HepG2 (cell line): ENCODE results near the gene MAVS. TPM values are rescaled to one million over a fixed set of nuclear protein-coding genes. Genes with fewer than 3 reads are reported as not detected.

ENCODE experiments used
- ATAC-seq: fragments of 200-7000 bp; cut with Tn5 transposase; 3 replicates; pipeline ENCODE4 v1.9.1; 2020; ENCODE audit warnings: mild to moderate bottlenecking, moderate library complexity
- BruUV-seq: library from RNA; stranded (reverse); fragments of 400-500 nt; replicated peaks from 2 replicates; lab custom pipeline; 2021; lab: Mats Ljungman, UMichigan
- CTCF ChIA-PET: fragments of 300-600 bp; formaldehyde crosslinking; extraction: SDS; loops from one replicate; lab custom pipeline; 2021; ENCODE audit warnings: low total read pairs, inconsistent platforms, low intra/inter-chr PET ratio; lab: Yijun Ruan, JAX
- POLR2A ChIA-PET: fragments of 350-600 bp; sonication (Branson Sonifier 250); formaldehyde crosslinking; loops from one replicate; lab custom pipeline; 2020; ENCODE audit warnings: antibody characterized with exemption, inconsistent platforms; lab: Yijun Ruan, JAX
- DNase-seq: peaks from one replicate; pipeline ENCODE4 v3.0.0-alpha.2; 2015; ENCODE audit warnings: low spot score
- FAIRE-seq: peaks from 3 replicates; lab custom pipeline; 2011; peaks lifted over from hg19 to GRCh38; lab: Jason Lieb, UNC
- H2AFZ ChIP-seq: one replicate; pipeline ENCODE4 v1.6.1; 2011; ENCODE audit warnings: low read length, inconsistent platforms
- H3K27ac ChIP-seq: fragments of 300-600 bp; 3 replicates; pipeline ENCODE4 v1.8.0; 2011; ENCODE audit warnings: mixed run types, mild to moderate bottlenecking, mixed read lengths, low read length, inconsistent platforms; ENCODE audit not compliant: insufficient read depth; ENCODE audit errors: extremely low read length
- H3K27me3 ChIP-seq, 2 experiments: fragments of 200-600 bp in 1 of 2; 2 replicates in 1 of 2; 3 replicates in 1 of 2; pipeline versions ENCODE4 v1.6.0 to v1.8.0; 2011; ENCODE audit warnings: low read length in 2 of 2, mild to moderate bottlenecking in 2 of 2, moderate library complexity in 2 of 2, inconsistent platforms in 1 of 2; ENCODE audit not compliant: insufficient read depth in 2 of 2, control insufficient read depth in 1 of 2
- H3K36me3 ChIP-seq, 2 experiments: fragments of 200-600 bp in 1 of 2; replicated peaks in 1 of 2; 2 replicates in 1 of 2; 3 replicates in 1 of 2; pipeline versions ENCODE4 v1.5.1 to v1.8.0; 2011; ENCODE audit warnings: low read length in 2 of 2, inconsistent platforms in 1 of 2; ENCODE audit not compliant: insufficient read depth in 2 of 2, control insufficient read depth in 1 of 2
- H3K4me1 ChIP-seq: 2 replicates; pipeline ENCODE4 v1.5.1; 2012; ENCODE audit warnings: low read length, inconsistent platforms; ENCODE audit not compliant: insufficient read depth
- H3K4me2 ChIP-seq: 2 replicates; pipeline ENCODE4 v1.6.0; 2011; ENCODE audit warnings: low read depth, low read length, inconsistent platforms
- H3K4me3 ChIP-seq, 3 experiments: fragments of 200-600 bp in 1 of 3; sonication (generic), shearing (Covaris generic) in 1 of 3; replicated peaks in 1 of 3; 2 replicates each; pipeline ENCODE4 v1.5.1; 2011 to 2016; ENCODE audit warnings: low read length in 3 of 3, inconsistent platforms in 2 of 3, low read depth in 2 of 3, mild to moderate bottlenecking in 2 of 3, control low read depth in 1 of 3, mixed read lengths in 1 of 3; ENCODE audit not compliant: insufficient read depth in 1 of 3
- H3K79me2 ChIP-seq: one replicate; pipeline ENCODE4 v1.6.1; 2011; ENCODE audit warnings: low read length, inconsistent platforms; ENCODE audit not compliant: insufficient read depth
- H3K9ac ChIP-seq: 2 replicates; pipeline ENCODE4 v1.6.0; 2011; ENCODE audit warnings: mild to moderate bottlenecking, low read depth, low read length, inconsistent platforms; ENCODE audit not compliant: insufficient read depth
- H3K9me3 ChIP-seq: 2 replicates; pipeline ENCODE4 v1.5.1; 2012; ENCODE audit warnings: mild to moderate bottlenecking, low read length
- H4K20me1 ChIP-seq: 2 replicates; pipeline ENCODE4 v1.6.0; 2011; ENCODE audit warnings: inconsistent platforms, mild to moderate bottlenecking, low read length, moderate library complexity; ENCODE audit not compliant: insufficient read depth
- CBFB ChIP-seq: sonication (generic); formaldehyde crosslinking; IDR thresholded peaks from 2 replicates; pipeline ENCODE4 v1.4.0; 2020; ENCODE audit warnings: missing genetic modification reagents
- CBX1 ChIP-seq: IDR thresholded peaks from one replicate; pipeline ENCODE4 v1.6.1; 2016; ENCODE audit warnings: antibody characterized with exemption, low read depth
- CEBPG ChIP-seq: IDR thresholded peaks from 2 replicates; pipeline ENCODE4 v1.6.1; 2016
- DNMT1 ChIP-seq: sonication (generic); formaldehyde crosslinking; IDR thresholded peaks from 2 replicates; pipeline ENCODE4 v1.5.1; 2020; ENCODE audit warnings: mild to moderate bottlenecking, missing genetic modification reagents
- FOXA3 ChIP-seq: IDR thresholded peaks from 2 replicates; pipeline ENCODE4 v1.6.1; 2016; ENCODE audit warnings: missing genetic modification reagents, missing compliant biosample characterization
- HHEX ChIP-seq: IDR thresholded peaks from 2 replicates; pipeline ENCODE4 v1.6.1; 2016; ENCODE audit warnings: control low read depth
- MATR3 ChIP-seq: sonication (generic); formaldehyde crosslinking; IDR thresholded peaks from 2 replicates; pipeline ENCODE4 v1.4.0; 2020; ENCODE audit warnings: missing genetic modification reagents
- NR2F6 ChIP-seq, 2 experiments: IDR thresholded peaks; 2 replicates each; pipeline ENCODE4 v1.6.1; 2016; ENCODE audit warnings: antibody characterized with exemption in 1 of 2, mild to moderate bottlenecking in 1 of 2
- NR3C1 ChIP-seq: sonication (generic); formaldehyde crosslinking; IDR thresholded peaks from 2 replicates; pipeline ENCODE4 v1.4.0; 2020; ENCODE audit warnings: missing genetic modification reagents
- POGZ ChIP-seq: sonication (generic); formaldehyde crosslinking; IDR thresholded peaks from 2 replicates; pipeline ENCODE4 v1.4.0; 2020; ENCODE audit warnings: mild to moderate bottlenecking, missing genetic modification reagents
- RFX3 ChIP-seq: IDR thresholded peaks from 2 replicates; pipeline ENCODE4 v1.6.1; 2016; ENCODE audit warnings: missing biosample characterization, missing genetic modification reagents
- SAP130 ChIP-seq: IDR thresholded peaks from 2 replicates; pipeline ENCODE4 v1.6.1; 2016; ENCODE audit warnings: low read depth
- STAG1 ChIP-seq: sonication (generic); formaldehyde crosslinking; IDR thresholded peaks from 2 replicates; pipeline ENCODE4 v1.4.0; 2020; ENCODE audit warnings: missing genetic modification reagents
- TEAD3 ChIP-seq: optimal IDR thresholded peaks from 2 replicates; pipeline ENCODE3; 2016; ENCODE audit warnings: borderline replicate concordance
- XRCC5 ChIP-seq: fragments of 200-400 bp; formaldehyde crosslinking; optimal IDR thresholded peaks from 2 replicates; pipeline ENCODE3; 2017; ENCODE audit warnings: mild to moderate bottlenecking, low read length
- ZMYM3 ChIP-seq: sonication (generic); formaldehyde crosslinking; IDR thresholded peaks from 2 replicates; pipeline ENCODE4 v1.5.1; 2020; ENCODE audit warnings: mild to moderate bottlenecking, missing genetic modification reagents
- WGBS: methylation state at CpG from one replicate; pipeline ENCODE4 v1.1.6; 2017; ENCODE audit warnings: low lambda C conversion rate; 5-methylcytosine and 5-hydroxymethylcytosine counted together
- in situ Hi-C: cut with HindIII; loops from 2 replicates; pipeline ENCODE4 v1.10.0; 2017; ENCODE audit warnings: low pct_unique_long_range_greater_than_20kb; ENCODE audit not compliant: extremely low pct_ligation_motif_present
- intact Hi-C: fragments of 100-400 bp; cut with micrococcal nuclease; formaldehyde crosslinking; loops from one replicate; pipeline ENCODE4 v1.10.0; 2022; ENCODE audit not compliant: unreplicated experiment
- polyA plus RNA-seq, 8 experiments: library from polyadenylated mRNA; depleted of rRNA in 3 of 8; stranded (reverse) in 7 of 8; unstranded in 1 of 8; fragments of >200 nt; fragmentation: Illumina TruSeq in 4 of 8; extraction: Trizol in 4 of 8; gene quantifications; 2 replicates each; pipeline versions ENCODE4 v1.2.1 to v1.2.3, GENCODE V29; 2011 to 2016; ENCODE audit warnings: low read depth in 4 of 8, missing spikeins in 1 of 8, mixed read lengths in 1 of 8; ENCODE audit not compliant: insufficient read depth in 1 of 8
- total RNA-seq, 5 experiments: library from RNA; depleted of rRNA; stranded (reverse); fragments of >200 nt; fragmentation: Illumina TruSeq; extraction: Trizol; gene quantifications; 2 replicates each; pipeline ENCODE4 v1.2.3, GENCODE V29; 2016; ENCODE audit warnings: low read depth in 1 of 5
- TF ChIP-seq, protein P1 (sequence below): IDR thresholded peaks from 2 replicates; pipeline ENCODE4 v1.4.0; 2020; ENCODE audit warnings: mild to moderate bottlenecking, missing genetic modification reagents
- TF ChIP-seq, protein P2 (sequence below): fragments of 450-650 bp; IDR thresholded peaks from 2 replicates; pipeline ENCODE4 v1.6.1; 2016
- TF ChIP-seq, protein P3 (sequence below): sonication (generic); formaldehyde crosslinking; IDR thresholded peaks from 2 replicates; pipeline ENCODE4 v1.5.0; 2020; ENCODE audit warnings: missing genetic modification reagents
- TF ChIP-seq, protein P4 (sequence below): sonication (generic); formaldehyde crosslinking; IDR thresholded peaks from 2 replicates; pipeline ENCODE4 v1.5.1; 2020; ENCODE audit warnings: missing genetic modification reagents, mild to moderate bottlenecking, borderline replicate concordance

MAVS gene
- total and polyA plus RNA-seq, 2 of the 13 experiments (the other 11 are each of a cell fraction or from before 2014, with no cell fraction given): 27.3 to 36.6 TPM

DNA sequence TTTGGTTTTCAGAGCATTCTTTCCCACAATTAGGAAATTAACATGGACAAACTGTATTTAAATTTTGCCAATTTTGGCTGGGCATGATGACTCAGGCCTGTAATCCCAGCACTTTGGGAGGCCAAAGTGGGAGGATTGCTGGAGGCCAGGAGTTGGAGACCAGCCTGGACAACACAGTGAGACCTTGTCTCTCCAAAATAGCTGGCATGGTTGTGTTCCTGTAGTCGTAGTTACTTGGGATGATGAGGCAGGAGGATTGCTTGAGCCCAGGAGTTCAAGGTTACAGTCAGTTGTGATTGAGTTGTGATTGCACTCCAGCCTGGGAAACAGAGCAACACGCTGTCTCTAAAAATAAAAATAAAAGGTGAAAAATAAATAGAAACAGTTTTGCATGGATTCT, 57.6 kb downstream of the MAVS start:
- H3K9me3 ChIP-seq: no peaks in the 10 kb centered on the region
- peak; percentile 54 for ATAC-seq
- peak overlapping the region; percentile 43 for H3K27ac ChIP-seq
- in situ Hi-C loops: no loop called here
- WGBS: 50% methylated on average over 2 of the region's 2 CpGs
- H3K36me3 ChIP-seq: peaks cover 13 to 48% of the 10 kb centered on the region in 2 experiments
- H3K79me2 ChIP-seq: peaks cover 96% of the 10 kb centered on the region
- H2AFZ ChIP-seq: no peak overlapping the region
- intact Hi-C loops: no loop called here
- H4K20me1 ChIP-seq: peaks cover 96% of the 10 kb centered on the region
- peaks cover 55% of the 10 kb centered on the region for H3K4me1 ChIP-seq
- H3K9ac ChIP-seq: no peak overlapping the region
- H3K4me2 ChIP-seq: no peak overlapping the region; the same call in 1 of the 2 replicates
- FAIRE-seq: no peak
- CTCF ChIA-PET: no interaction called here
- DNase-seq: peak; percentile 72
- BruUV-seq: no TSS peak
- no peaks in the 10 kb centered on the region for H3K27me3 ChIP-seq
- POLR2A ChIA-PET: no interaction called here
- H3K4me3 ChIP-seq: no peak overlapping the region
- TF ChIP-seq NR2F6 (IDR thresholded peaks at IDR 0.05) (no peak; the same call in 1 of the 2 replicates), NR2F6 (CRISPR knock-in tag; IDR thresholded peaks at IDR 0.05) (peak; percentile 55), RFX3 (CRISPR knock-in tag) (0 out of 2 replicates have a peak, but pooled peaks have one; percentile 9), STAG1 (CRISPR knock-in tag) (no peak), POGZ (0 out of 2 replicates have a peak, but pooled peaks have one; percentile 20), TEAD3 (CRISPR knock-in tag) (peak; percentile 47), MATR3 (no peak), CEBPG (CRISPR knock-in tag) (peak; percentile 34; the same call in 1 of the 2 replicates), ZMYM3 (CRISPR knock-in tag) (peak; percentile 94), CBFB (CRISPR knock-in tag) (no peak), CBX1 (peak; percentile 27), SAP130 (CRISPR knock-in tag) (0 out of 2 replicates have a peak, but pooled peaks have one; percentile 22), XRCC5 (no peak), DNMT1 (CRISPR knock-in tag) (no peak), NR3C1 (CRISPR knock-in tag) (no peak), FOXA3 (CRISPR knock-in tag) (0 out of 2 replicates have a peak, but pooled peaks have one; percentile 11), HHEX (CRISPR knock-in tag) (0 out of 2 replicates have a peak, but pooled peaks have one; percentile 15)
- TF ChIP-seq, protein P1, sequence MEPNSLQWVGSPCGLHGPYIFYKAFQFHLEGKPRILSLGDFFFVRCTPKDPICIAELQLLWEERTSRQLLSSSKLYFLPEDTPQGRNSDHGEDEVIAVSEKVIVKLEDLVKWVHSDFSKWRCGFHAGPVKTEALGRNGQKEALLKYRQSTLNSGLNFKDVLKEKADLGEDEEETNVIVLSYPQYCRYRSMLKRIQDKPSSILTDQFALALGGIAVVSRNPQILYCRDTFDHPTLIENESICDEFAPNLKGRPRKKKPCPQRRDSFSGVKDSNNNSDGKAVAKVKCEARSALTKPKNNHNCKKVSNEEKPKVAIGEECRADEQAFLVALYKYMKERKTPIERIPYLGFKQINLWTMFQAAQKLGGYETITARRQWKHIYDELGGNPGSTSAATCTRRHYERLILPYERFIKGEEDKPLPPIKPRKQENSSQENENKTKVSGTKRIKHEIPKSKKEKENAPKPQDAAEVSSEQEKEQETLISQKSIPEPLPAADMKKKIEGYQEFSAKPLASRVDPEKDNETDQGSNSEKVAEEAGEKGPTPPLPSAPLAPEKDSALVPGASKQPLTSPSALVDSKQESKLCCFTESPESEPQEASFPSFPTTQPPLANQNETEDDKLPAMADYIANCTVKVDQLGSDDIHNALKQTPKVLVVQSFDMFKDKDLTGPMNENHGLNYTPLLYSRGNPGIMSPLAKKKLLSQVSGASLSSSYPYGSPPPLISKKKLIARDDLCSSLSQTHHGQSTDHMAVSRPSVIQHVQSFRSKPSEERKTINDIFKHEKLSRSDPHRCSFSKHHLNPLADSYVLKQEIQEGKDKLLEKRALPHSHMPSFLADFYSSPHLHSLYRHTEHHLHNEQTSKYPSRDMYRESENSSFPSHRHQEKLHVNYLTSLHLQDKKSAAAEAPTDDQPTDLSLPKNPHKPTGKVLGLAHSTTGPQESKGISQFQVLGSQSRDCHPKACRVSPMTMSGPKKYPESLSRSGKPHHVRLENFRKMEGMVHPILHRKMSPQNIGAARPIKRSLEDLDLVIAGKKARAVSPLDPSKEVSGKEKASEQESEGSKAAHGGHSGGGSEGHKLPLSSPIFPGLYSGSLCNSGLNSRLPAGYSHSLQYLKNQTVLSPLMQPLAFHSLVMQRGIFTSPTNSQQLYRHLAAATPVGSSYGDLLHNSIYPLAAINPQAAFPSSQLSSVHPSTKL: 0 out of 2 replicates have a peak, but pooled peaks have one; percentile 17
- TF ChIP-seq, protein P2, sequence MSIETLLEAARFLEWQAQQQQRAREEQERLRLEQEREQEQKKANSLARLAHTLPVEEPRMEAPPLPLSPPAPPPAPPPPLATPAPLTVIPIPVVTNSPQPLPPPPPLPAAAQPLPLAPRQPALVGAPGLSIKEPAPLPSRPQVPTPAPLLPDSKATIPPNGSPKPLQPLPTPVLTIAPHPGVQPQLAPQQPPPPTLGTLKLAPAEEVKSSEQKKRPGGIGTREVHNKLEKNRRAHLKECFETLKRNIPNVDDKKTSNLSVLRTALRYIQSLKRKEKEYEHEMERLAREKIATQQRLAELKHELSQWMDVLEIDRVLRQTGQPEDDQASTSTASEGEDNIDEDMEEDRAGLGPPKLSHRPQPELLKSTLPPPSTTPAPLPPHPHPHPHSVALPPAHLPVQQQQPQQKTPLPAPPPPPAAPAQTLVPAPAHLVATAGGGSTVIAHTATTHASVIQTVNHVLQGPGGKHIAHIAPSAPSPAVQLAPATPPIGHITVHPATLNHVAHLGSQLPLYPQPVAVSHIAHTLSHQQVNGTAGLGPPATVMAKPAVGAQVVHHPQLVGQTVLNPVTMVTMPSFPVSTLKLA: no peak
- TF ChIP-seq, protein P3, sequence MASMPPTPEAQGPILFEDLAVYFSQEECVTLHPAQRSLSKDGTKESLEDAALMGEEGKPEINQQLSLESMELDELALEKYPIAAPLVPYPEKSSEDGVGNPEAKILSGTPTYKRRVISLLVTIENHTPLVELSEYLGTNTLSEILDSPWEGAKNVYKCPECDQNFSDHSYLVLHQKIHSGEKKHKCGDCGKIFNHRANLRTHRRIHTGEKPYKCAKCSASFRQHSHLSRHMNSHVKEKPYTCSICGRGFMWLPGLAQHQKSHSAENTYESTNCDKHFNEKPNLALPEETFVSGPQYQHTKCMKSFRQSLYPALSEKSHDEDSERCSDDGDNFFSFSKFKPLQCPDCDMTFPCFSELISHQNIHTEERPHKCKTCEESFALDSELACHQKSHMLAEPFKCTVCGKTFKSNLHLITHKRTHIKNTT (CRISPR knock-in tag): no peak
- TF ChIP-seq, protein P4, sequence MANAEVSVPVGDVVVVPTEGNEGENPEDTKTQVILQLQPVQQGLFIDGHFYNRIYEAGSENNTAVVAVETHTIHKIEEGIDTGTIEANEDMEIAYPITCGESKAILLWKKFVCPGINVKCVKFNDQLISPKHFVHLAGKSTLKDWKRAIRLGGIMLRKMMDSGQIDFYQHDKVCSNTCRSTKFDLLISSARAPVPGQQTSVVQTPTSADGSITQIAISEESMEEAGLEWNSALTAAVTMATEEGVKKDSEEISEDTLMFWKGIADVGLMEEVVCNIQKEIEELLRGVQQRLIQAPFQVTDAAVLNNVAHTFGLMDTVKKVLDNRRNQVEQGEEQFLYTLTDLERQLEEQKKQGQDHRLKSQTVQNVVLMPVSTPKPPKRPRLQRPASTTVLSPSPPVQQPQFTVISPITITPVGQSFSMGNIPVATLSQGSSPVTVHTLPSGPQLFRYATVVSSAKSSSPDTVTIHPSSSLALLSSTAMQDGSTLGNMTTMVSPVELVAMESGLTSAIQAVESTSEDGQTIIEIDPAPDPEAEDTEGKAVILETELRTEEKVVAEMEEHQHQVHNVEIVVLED (CRISPR knock-in tag): peak; percentile 23; the same call in 1 of the 2 replicates
